OCI-LY3 (cell line): ENCODE data around the gene FMN1.

Experiments used
- CTCF ChIP-seq: fragments of 200-600, 300-600 bp; sonication (generic); IDR thresholded peaks from 2 replicates; pipeline ENCODE4 v1.5.1; 2014; ENCODE audit warnings: antibody characterized with exemption, low read length, low read depth
- EZH2phosphoT487 ChIP-seq: fragments of 200-600 bp; shearing (Covaris generic); IDR thresholded peaks from 2 replicates; pipeline ENCODE4 v1.6.1; 2018; ENCODE audit warnings: antibody characterized with exemption, mixed run types, low read depth

- TF ChIP-seq CTCF (no peak), EZH2phosphoT487 (no peak)
These were observed 285.1 kb downstream of the FMN1 start for GRCh38 chr15:32909431-32909830.
